H1 (cell line): ENCODE results near the gene SEC61A1. TPM values are rescaled to one million over a fixed set of nuclear protein-coding genes. Genes with fewer than 3 reads are reported as not detected.

Source experiments
- CTCF ChIA-PET: fragments of 300-600 bp; sonication (Branson Sonifier 250); formaldehyde crosslinking; loops from one replicate; lab custom pipeline; 2021; ENCODE audit not compliant: partially characterized antibody; lab: Charles Lee
- POLR2A ChIA-PET: fragments of 300-600 bp; sonication (Branson Sonifier 250); formaldehyde crosslinking; loops from one replicate; lab custom pipeline; 2021; ENCODE audit warnings: inconsistent platforms; ENCODE audit not compliant: partially characterized antibody; lab: Charles Lee
- DNase-seq, 2 experiments: peaks; one replicate each; pipeline versions ENCODE4 v3.0.0 to v3.0.0-alpha.2; 2010 to 2022; ENCODE audit warnings: low spot score in 2 of 2, low read depth in 1 of 2, mixed read lengths in 1 of 2
- FAIRE-seq: peaks from 2 replicates; lab custom pipeline; 2011; peaks lifted over from hg19 to GRCh38; lab: Jason Lieb, UNC
- H2AFZ ChIP-seq: 2 replicates; pipeline ENCODE4 v1.8.1; 2012; ENCODE audit warnings: low read length, inconsistent platforms
- H2AK5ac ChIP-seq: 2 replicates; pipeline ENCODE4 v1.6.1; 2013; ENCODE audit warnings: low read depth, low read length
- H2BK120ac ChIP-seq: replicated peaks from 2 replicates; pipeline ENCODE3; 2013; ENCODE audit warnings: low read depth, low read length, inconsistent platforms
- H2BK12ac ChIP-seq: 2 replicates; pipeline ENCODE4 v1.6.1; 2013; ENCODE audit warnings: low read depth, low read length
- H2BK15ac ChIP-seq: 2 replicates; pipeline ENCODE4 v1.6.1; 2013; ENCODE audit warnings: low read length
- H2BK20ac ChIP-seq: 2 replicates; pipeline ENCODE4 v1.6.1; 2013; ENCODE audit warnings: low read length
- H2BK5ac ChIP-seq: 2 replicates; pipeline ENCODE4 v1.6.1; 2013; ENCODE audit warnings: low read depth, low read length
- H3K14ac ChIP-seq: 2 replicates; pipeline ENCODE4 v1.6.1; 2013; ENCODE audit warnings: inconsistent platforms; ENCODE audit not compliant: insufficient read length
- H3K18ac ChIP-seq: 2 replicates; pipeline ENCODE4 v1.6.1; 2013; ENCODE audit warnings: low read length; ENCODE audit errors: extremely low read depth
- H3K23ac ChIP-seq: 2 replicates; pipeline ENCODE4 v1.6.1; 2013; ENCODE audit warnings: inconsistent platforms; ENCODE audit not compliant: insufficient read length
- H3K23me2 ChIP-seq: 2 replicates; pipeline ENCODE4 v1.6.1; 2013; ENCODE audit warnings: low read depth, low read length
- H3K27ac ChIP-seq: 2 replicates; pipeline ENCODE4 v1.6.1; 2011; ENCODE audit warnings: low read depth, low read length, inconsistent platforms
- H3K27me3 ChIP-seq, 4 experiments: replicated peaks in 1 of 4; 1 replicate in 1 of 4; 2 replicates in 3 of 4; pipeline versions ENCODE4 v1.6.1 to v1.8.1; 2011 to 2013; ENCODE audit warnings: low read length in 3 of 4, mild to moderate bottlenecking in 3 of 4, inconsistent platforms in 2 of 4, mixed read lengths in 2 of 4, moderate library complexity in 1 of 4; ENCODE audit not compliant: control insufficient read depth in 3 of 4, insufficient read depth in 3 of 4; ENCODE audit errors: extremely low read depth in 1 of 4
- H3K36me3 ChIP-seq, 4 experiments: 2 replicates each; pipeline versions ENCODE4 v1.6.1 to v1.8.1; 2011 to 2013; ENCODE audit warnings: mild to moderate bottlenecking in 4 of 4, low read length in 3 of 4, moderate library complexity in 2 of 4, control low read depth in 1 of 4, inconsistent platforms in 1 of 4; ENCODE audit not compliant: insufficient read depth in 4 of 4, control insufficient read depth in 2 of 4
- H3K4ac ChIP-seq: replicated peaks from 2 replicates; pipeline ENCODE3; 2013; ENCODE audit warnings: low read length, low read depth, mixed read lengths, inconsistent platforms; ENCODE audit not compliant: insufficient read length
- H3K4me1 ChIP-seq, 4 experiments: replicated peaks in 1 of 4; 1 replicate in 1 of 4; 2 replicates in 3 of 4; pipeline versions ENCODE4 v1.6.1 to v1.8.1; 2011 to 2013; ENCODE audit warnings: low read length in 3 of 4, inconsistent platforms in 2 of 4, mixed read lengths in 1 of 4; ENCODE audit not compliant: insufficient read depth in 4 of 4, control insufficient read depth in 3 of 4
- H3K4me2 ChIP-seq, 2 experiments: 2 replicates each; pipeline versions ENCODE4 v1.6.1 to v1.8.1; 2011 to 2013; ENCODE audit warnings: low read depth in 2 of 2, low read length in 2 of 2, control low read depth in 1 of 2, inconsistent platforms in 1 of 2, mild to moderate bottlenecking in 1 of 2; ENCODE audit not compliant: insufficient read depth in 1 of 2
- H3K4me3 ChIP-seq, 4 experiments: fragments of 200-600, 300-600 bp in 1 of 4; sonication (generic), shearing (Covaris generic), sonication (Bioruptor Twin) in 1 of 4; 2 replicates each; pipeline versions ENCODE4 v1.5.1 to v1.8.1; 2011 to 2016; ENCODE audit warnings: low read length in 4 of 4, low read depth in 3 of 4, control low read depth in 2 of 4, inconsistent platforms in 2 of 4, mild to moderate bottlenecking in 2 of 4, mixed read lengths in 1 of 4, moderate library complexity in 1 of 4; ENCODE audit not compliant: insufficient read depth in 2 of 4; ENCODE audit errors: extremely low read depth in 1 of 4
- H3K56ac ChIP-seq: replicated peaks from 2 replicates; pipeline ENCODE3; 2013; ENCODE audit warnings: low read depth, mild to moderate bottlenecking, mixed read lengths, low read length, inconsistent platforms; ENCODE audit not compliant: insufficient read length
- H3K79me1 ChIP-seq: 2 replicates; pipeline ENCODE4 v1.6.1; 2013; ENCODE audit warnings: low read depth, low read length, control low read depth
- H3K79me2 ChIP-seq, 2 experiments: 2 replicates each; pipeline versions ENCODE4 v1.6.1 to v1.8.1; 2012 to 2013; ENCODE audit warnings: low read length in 2 of 2, mild to moderate bottlenecking in 2 of 2, inconsistent platforms in 1 of 2; ENCODE audit not compliant: insufficient read depth in 2 of 2, control insufficient read depth in 1 of 2
- H3K9ac ChIP-seq, 4 experiments: replicated peaks in 1 of 4; 1 replicate in 1 of 4; 2 replicates in 3 of 4; pipeline versions ENCODE4 v1.6.1 to v1.8.1; 2011 to 2013; ENCODE audit warnings: low read depth in 3 of 4, low read length in 3 of 4, control low read depth in 2 of 4, mild to moderate bottlenecking in 2 of 4, moderate library complexity in 2 of 4, inconsistent platforms in 1 of 4; ENCODE audit errors: extremely low read depth in 1 of 4
- H3K9me3 ChIP-seq, 2 experiments: 2 replicates each; pipeline versions ENCODE4 v1.6.1 to v1.8.1; 2012 to 2013; ENCODE audit warnings: mild to moderate bottlenecking in 2 of 2, moderate library complexity in 2 of 2, control low read depth in 1 of 2, inconsistent platforms in 1 of 2, low read depth in 1 of 2, low read length in 1 of 2, mixed read lengths in 1 of 2; ENCODE audit not compliant: insufficient read depth in 2 of 2
- H4K20me1 ChIP-seq, 2 experiments: replicated peaks in 1 of 2; 2 replicates each; pipeline versions ENCODE3 to v1.8.1; 2011 to 2013; ENCODE audit warnings: inconsistent platforms in 2 of 2, low read length in 2 of 2, mild to moderate bottlenecking in 1 of 2; ENCODE audit not compliant: insufficient read depth in 2 of 2, control insufficient read depth in 1 of 2
- H4K5ac ChIP-seq: 2 replicates; pipeline ENCODE4 v1.6.1; 2013; ENCODE audit warnings: low read length, low read depth, mixed read lengths, inconsistent platforms; ENCODE audit not compliant: insufficient read length
- H4K8ac ChIP-seq: 2 replicates; pipeline ENCODE4 v1.8.0; 2013; ENCODE audit warnings: mild to moderate bottlenecking, moderate library complexity, low read length, inconsistent platforms; ENCODE audit not compliant: insufficient read depth; ENCODE audit errors: extremely low read depth
- H4K91ac ChIP-seq: replicated peaks from 2 replicates; pipeline ENCODE3; 2013; ENCODE audit warnings: low read length, mixed read lengths, inconsistent platforms; ENCODE audit not compliant: insufficient read length
- POLR2A ChIP-seq, 2 experiments: IDR thresholded peaks; 1 replicate in 1 of 2; 2 replicates in 1 of 2; pipeline ENCODE4 v1.6.1; 2011; ENCODE audit warnings: low read depth in 2 of 2, low read length in 2 of 2, mild to moderate bottlenecking in 2 of 2; ENCODE audit errors: control extremely low read depth in 1 of 2
- POU5F1 ChIP-seq: IDR thresholded peaks from 2 replicates; pipeline ENCODE4 v1.6.1; 2011; ENCODE audit warnings: low read depth, mild to moderate bottlenecking, low read length, moderate library complexity
- SIN3A ChIP-seq, 2 experiments: IDR thresholded peaks in 1 of 2; conservative IDR thresholded peaks in 1 of 2; 2 replicates each; pipeline ENCODE4 v1.6.1; 2011 to 2012; ENCODE audit warnings: low read length in 2 of 2, improper control_type of control experiment in 1 of 2, low read depth in 1 of 2, mild to moderate bottlenecking in 1 of 2
- SIRT6 ChIP-seq: IDR thresholded peaks from one replicate; pipeline ENCODE4 v1.7.1; 2012; ENCODE audit warnings: low read length, inconsistent platforms
- SRF ChIP-seq: IDR thresholded peaks from 2 replicates; pipeline ENCODE4 v1.6.1; 2011; ENCODE audit warnings: mild to moderate bottlenecking, low read depth, low read length, moderate library complexity
- ZNF274 ChIP-seq: IDR thresholded peaks from 2 replicates; pipeline ENCODE4 v1.7.0; 2012; ENCODE audit warnings: low read length, borderline replicate concordance; ENCODE audit errors: extremely low read depth
- WGBS, 2 experiments: shearing (Covaris generic) in 1 of 2; methylation state at CpG; one replicate each; pipeline versions ENCODE4 v1.1.6 to v1.1.7; 2013 to 2015; ENCODE audit warnings: low lambda C conversion rate in 2 of 2, mixed read lengths in 2 of 2, inconsistent platforms in 1 of 2, low coverage in 1 of 2, missing lambda C conversion rate in 1 of 2; ENCODE audit not compliant: insufficient replicate concordance in 2 of 2, insufficient coverage in 1 of 2, insufficient read length in 1 of 2; ENCODE audit errors: extremely low coverage in 1 of 2, missing lambda C conversion rate in 1 of 2; 5-methylcytosine and 5-hydroxymethylcytosine counted together
- polyA plus RNA-seq, 7 experiments: library from polyadenylated mRNA; depleted of rRNA in 3 of 7; stranded (reverse) in 5 of 7; unstranded in 2 of 7; fragments of >200 nt in 5 of 7; fragments of 200-250 nt in 2 of 7; gene quantifications; 1 replicate in 5 of 7; 2 replicates in 1 of 7; 4 replicates in 1 of 7; pipeline versions ENCODE4 v1.2.1 to v1.2.3, GENCODE V29; 2011 to 2013; ENCODE audit warnings: missing spikeins in 2 of 7, mixed read lengths in 2 of 7
- total RNA-seq: library from RNA; stranded (reverse); fragmentation: NEBNext Ultra II Directional; extraction: Animal tissue kit (Norgen Biotek cat#: 25700); gene quantifications from 2 replicates; pipeline ENCODE4 v1.2.1, GENCODE V29; 2021

The SEC61A1 gene
- total and polyA plus RNA-seq, 2 of the 8 experiments (the other 6 are each of a cell fraction or from before 2014, with no cell fraction given): 133 to 165 TPM

GRCh38 chr3:128070898-128071591, 18.8 kb downstream of the SEC61A1 start:
- TF ChIP-seq POLR2A (IDR thresholded peaks at IDR 0.05; ENCODE audit: control extremely low read depth in 1 of 2, low read depth in 2 of 2, low read length in 2 of 2): 0 out of 3 replicates have a peak, but pooled peaks of 1 of the 2 experiments have one; percentile 38
- no peak for TF ChIP-seq ZNF274
- no peak for TF ChIP-seq POU5F1
- no peak for TF ChIP-seq SRF
- TF ChIP-seq SIN3A (conservative IDR thresholded peaks at IDR 0.05 in 1 of 2, IDR thresholded peaks at IDR 0.05 in 1 of 2; ENCODE audit: low read depth in 1 of 2, low read length in 2 of 2): no peak
- TF ChIP-seq SIRT6: no peak
- TF ChIP-seq, all 59 proteins: peak for 1
- DNase-seq: no peak
- Histone ChIP-seq H2BK120ac (no peak overlapping the region), H3K4ac (no peak overlapping the region), H4K5ac (no peak overlapping the region), H3K23me2 (peaks cover 2% of the 10 kb centered on the region; the same call in 1 of the 2 replicates), H2AFZ (no peak overlapping the region), H3K36me3 (peaks cover 33 to 63% (median 55%) of the 10 kb centered on the region in 4 experiments), H2BK20ac (no peak overlapping the region), H2BK5ac (no peak overlapping the region; the same call in 1 of the 2 replicates), H4K20me1 (peaks cover 9 to 20% of the 10 kb centered on the region in 2 experiments), H3K79me1 (peaks cover 4% of the 10 kb centered on the region; the same call in 1 of the 2 replicates), H3K27ac (no peak overlapping the region), H3K79me2 (no peaks in the 10 kb centered on the region), H3K56ac (no peak overlapping the region), H2BK12ac (no peak overlapping the region), H4K8ac (no peak overlapping the region), H3K4me2 (no peak overlapping the region), H3K23ac (no peak overlapping the region), H3K9ac (no peak overlapping the region), H3K18ac (no peak overlapping the region), H4K91ac (no peak overlapping the region), H3K4me1 (peaks cover 3 to 8% (median 5%) of the 10 kb centered on the region in 4 experiments; a peak in 6 of 7 replicates), H3K27me3 (peaks cover 0 to 3% (median 1%) of the 10 kb centered on the region in 4 experiments; a peak in 2 of 7 replicates), H3K4me3 (no peak overlapping the region), H2BK15ac (no peak overlapping the region), H2AK5ac (no peak overlapping the region), H3K9me3 (no peaks in the 10 kb centered on the region), H3K14ac (no peak overlapping the region)
- no peak for FAIRE-seq
- CTCF ChIA-PET: interaction anchor here (0.6 to 7.1 kb wide), 6 partner anchors 11 to 467 kb away, joined by 3 to 62 read pairs (median 4); no protein-coding TSS in a partner anchor
- POLR2A ChIA-PET: interaction anchor here (0.9 to 1.6 kb wide), 2 partner anchors 16 to 31 kb away, joined by 4 to 5 read pairs; no protein-coding TSS in a partner anchor
- WGBS, 2 experiments: 90% methylated on average over 13 of the region's 13 CpGs; no CpG with 5 or more reads in 1 of the 2 experiments
